SK-N-SH (cell line): ENCODE measurements around the gene MYO10.

Experiments used
- FOXJ3 ChIP-seq: sonication (generic); formaldehyde crosslinking; IDR thresholded peaks from 2 replicates; pipeline ENCODE4 v1.5.1; 2020; ENCODE audit warnings: mild to moderate bottlenecking, missing genetic modification reagents
- GABPA ChIP-seq: IDR thresholded peaks from 2 replicates; pipeline ENCODE4 v1.4.0; 2012; ENCODE audit warnings: low read depth, mild to moderate bottlenecking
- JUND ChIP-seq: IDR thresholded peaks from 2 replicates; pipeline ENCODE4 v1.4.0; 2012
- MAX ChIP-seq: IDR thresholded peaks from 2 replicates; pipeline ENCODE4 v1.4.0; 2012; ENCODE audit warnings: low read depth
- POLR2AphosphoS5 ChIP-seq: IDR thresholded peaks from 2 replicates; pipeline ENCODE4 v1.6.1; 2012; ENCODE audit warnings: low read depth, low read length
- RCOR1 ChIP-seq: fragments of 150-350 bp; IDR thresholded peaks from 2 replicates; pipeline ENCODE4 v1.6.1; 2017; ENCODE audit warnings: antibody characterized with exemption, low read length
- SIN3A ChIP-seq: IDR thresholded peaks from 2 replicates; pipeline ENCODE4 v1.6.1; 2012; ENCODE audit warnings: low read depth, mild to moderate bottlenecking, low read length, moderate library complexity, borderline replicate concordance
- TAF1 ChIP-seq: IDR thresholded peaks from 2 replicates; pipeline ENCODE4 v1.6.1; 2012; ENCODE audit warnings: low read depth, mild to moderate bottlenecking, low read length, moderate library complexity, borderline replicate concordance
- USF2 ChIP-seq: fragments of 150-350 bp; IDR thresholded peaks from 2 replicates; pipeline ENCODE4 v1.6.1; 2017; ENCODE audit warnings: antibody characterized with exemption, low read length, low read depth, borderline replicate concordance
- TF ChIP-seq, protein P1 (sequence below): fragments of 200-600 bp; sonication (generic); IDR thresholded peaks from 2 replicates; pipeline ENCODE4 v1.6.1; 2017; ENCODE audit warnings: antibody characterized with exemption, mild to moderate bottlenecking, moderate library complexity

GRCh38 chr5:16616536-16617273, 319.4 kb downstream of the MYO10 start, which contains the start of gene RETREG1:
- TF ChIP-seq TAF1 (no peak), SIN3A (no peak), FOXJ3 (CRISPR knock-in tag) (no peak), MAX (no peak), GABPA (no peak), POLR2AphosphoS5 (no peak), JUND (no peak), RCOR1 (no peak), USF2 (no peak)
- TF ChIP-seq, protein P1, sequence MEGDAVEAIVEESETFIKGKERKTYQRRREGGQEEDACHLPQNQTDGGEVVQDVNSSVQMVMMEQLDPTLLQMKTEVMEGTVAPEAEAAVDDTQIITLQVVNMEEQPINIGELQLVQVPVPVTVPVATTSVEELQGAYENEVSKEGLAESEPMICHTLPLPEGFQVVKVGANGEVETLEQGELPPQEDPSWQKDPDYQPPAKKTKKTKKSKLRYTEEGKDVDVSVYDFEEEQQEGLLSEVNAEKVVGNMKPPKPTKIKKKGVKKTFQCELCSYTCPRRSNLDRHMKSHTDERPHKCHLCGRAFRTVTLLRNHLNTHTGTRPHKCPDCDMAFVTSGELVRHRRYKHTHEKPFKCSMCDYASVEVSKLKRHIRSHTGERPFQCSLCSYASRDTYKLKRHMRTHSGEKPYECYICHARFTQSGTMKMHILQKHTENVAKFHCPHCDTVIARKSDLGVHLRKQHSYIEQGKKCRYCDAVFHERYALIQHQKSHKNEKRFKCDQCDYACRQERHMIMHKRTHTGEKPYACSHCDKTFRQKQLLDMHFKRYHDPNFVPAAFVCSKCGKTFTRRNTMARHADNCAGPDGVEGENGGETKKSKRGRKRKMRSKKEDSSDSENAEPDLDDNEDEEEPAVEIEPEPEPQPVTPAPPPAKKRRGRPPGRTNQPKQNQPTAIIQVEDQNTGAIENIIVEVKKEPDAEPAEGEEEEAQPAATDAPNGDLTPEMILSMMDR, result no peak
